Measurements from ENCODE around the gene MFF.
"Not testable (repeated sequence)": the region's sequence is repeated elsewhere in the genome, so short reads cannot be mapped to it uniquely, and the experiment has no call there.

The MFF gene

GRCh38 chr2:227349989-227350612 is 25.1 kb downstream of the MFF start:
- H3K9ac ChIP-seq (ENCODE audit: low read depth, low read length) = no peak overlapping the region
- no peaks in the 10 kb centered on the region for H3K4me1 ChIP-seq (ENCODE audit: insufficient read depth, low read length)
- no peaks in the 10 kb centered on the region for H3K9me3 ChIP-seq (ENCODE audit: control insufficient read depth, insufficient read depth, low read length)
- peaks cover 10% of the 10 kb centered on the region; the same call in 1 of the 2 replicates for H3K36me3 ChIP-seq (ENCODE audit: insufficient read depth, low read length)

- no peaks in the 10 kb centered on the region for H3K4me1 ChIP-seq (ENCODE audit: insufficient read depth, low read length)
- no peak overlapping the region for H3K9ac ChIP-seq (ENCODE audit: low read depth, low read length)
- no peaks in the 10 kb centered on the region for H3K9me3 ChIP-seq (ENCODE audit: control insufficient read depth, insufficient read depth, low read length)
- H3K36me3 ChIP-seq (ENCODE audit: insufficient read depth, low read length) = peaks cover 8% of the 10 kb centered on the region; the same call in 1 of the 2 replicates
Measured at GRCh38 chr2:227351639-227352038, 26.6 kb downstream of the MFF start.

DNA sequence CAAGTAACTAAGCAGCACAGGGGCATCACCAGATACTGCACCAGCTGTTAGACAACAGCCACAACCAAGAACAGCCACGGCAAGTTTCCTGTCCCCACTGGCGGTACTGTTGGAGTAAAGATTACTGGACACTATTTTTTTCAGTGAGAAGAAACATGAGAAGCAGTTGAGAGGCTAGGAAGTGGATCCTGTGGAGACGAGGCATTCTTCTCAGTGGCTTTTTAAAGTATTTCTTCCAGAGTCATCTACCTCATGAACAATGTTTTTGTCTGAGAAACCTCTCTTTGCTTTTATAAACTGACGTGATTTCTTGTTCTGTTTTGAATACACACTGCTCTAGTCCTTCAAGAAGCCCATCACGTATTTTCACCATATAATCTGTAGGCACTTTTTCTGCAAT is 35.3 kb downstream of the MFF start:
- Histone ChIP-seq H3K9ac (ENCODE audit: low read depth, low read length) (no peak overlapping the region), H3K9me3 (ENCODE audit: control insufficient read depth, insufficient read depth, low read length) (no peaks in the 10 kb centered on the region), H3K36me3 (ENCODE audit: insufficient read depth, low read length) (peaks cover 7% of the 10 kb centered on the region), H3K4me1 (ENCODE audit: insufficient read depth, low read length) (no peaks in the 10 kb centered on the region)

DNA sequence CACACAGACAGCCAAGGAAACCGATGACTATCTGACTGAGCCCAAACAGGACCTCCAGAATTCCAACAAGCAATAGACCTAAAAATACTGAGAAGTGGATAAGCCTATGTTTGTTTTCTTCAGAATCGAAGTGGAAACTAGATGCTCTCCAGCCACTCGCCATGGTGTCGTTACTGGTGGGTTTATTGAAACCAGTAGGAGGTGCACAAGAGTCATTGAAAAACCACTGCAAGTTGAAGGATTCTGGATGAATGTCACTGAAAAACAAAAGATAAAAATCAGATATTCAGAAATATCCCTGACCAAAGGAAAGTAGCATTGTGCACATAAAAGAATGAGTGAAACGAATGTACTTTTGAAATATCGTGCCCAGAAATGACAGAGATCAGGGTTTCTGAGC is 38.7 kb downstream of the MFF start:
- Histone ChIP-seq H3K9ac (ENCODE audit: low read depth, low read length) (no peak overlapping the region), H3K9me3 (ENCODE audit: control insufficient read depth, insufficient read depth, low read length) (no peaks in the 10 kb centered on the region), H3K4me1 (ENCODE audit: insufficient read depth, low read length) (no peaks in the 10 kb centered on the region), H3K36me3 (ENCODE audit: insufficient read depth, low read length) (peaks cover 7% of the 10 kb centered on the region)

DNA sequence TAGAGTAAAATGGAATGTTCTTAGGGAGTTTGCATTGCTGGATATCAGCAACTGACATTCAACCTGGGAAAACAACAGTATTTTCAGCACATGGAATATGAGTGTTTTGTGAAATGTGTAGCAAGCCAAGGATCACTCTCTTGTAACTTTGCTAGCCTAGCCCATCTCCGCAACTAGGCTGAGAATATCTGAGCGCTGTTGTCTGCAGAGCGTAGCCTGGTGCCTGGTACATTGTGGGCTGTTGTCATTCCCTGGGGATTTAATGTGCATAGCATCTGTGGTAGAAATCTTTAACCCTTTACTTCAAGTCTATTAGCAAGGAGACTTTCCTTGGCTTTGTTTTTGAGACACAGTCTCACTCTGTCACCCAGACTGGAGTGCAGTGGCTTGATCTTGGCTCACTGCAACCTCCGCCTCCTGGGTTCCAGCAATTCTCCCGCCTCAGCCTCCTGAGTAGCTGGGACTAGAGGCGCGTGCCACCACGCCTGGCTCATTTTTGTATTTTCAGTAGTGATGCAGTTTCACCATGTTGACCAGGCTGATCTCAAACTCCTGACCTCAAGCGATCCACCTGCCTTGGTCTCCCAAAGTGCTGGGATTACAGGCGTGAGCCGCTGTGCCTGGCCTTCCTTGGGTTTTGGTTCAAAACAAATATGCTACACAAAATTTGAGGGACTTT is 39.7 kb downstream of the MFF start:
- H3K4me1 ChIP-seq (ENCODE audit: insufficient read depth, low read length); H3K9me3 ChIP-seq (ENCODE audit: control insufficient read depth, insufficient read depth, low read length); H3K9ac ChIP-seq (ENCODE audit: low read depth, low read length); H3K36me3 ChIP-seq (ENCODE audit: insufficient read depth, low read length): not testable (repeated sequence)

GRCh38 chr2:227365833-227366232 is 40.8 kb downstream of the MFF start:
- no peaks in the 10 kb centered on the region for H3K9me3 ChIP-seq (ENCODE audit: control insufficient read depth, insufficient read depth, low read length)
- H3K4me1 ChIP-seq (ENCODE audit: insufficient read depth, low read length) = no peaks in the 10 kb centered on the region
- H3K36me3 ChIP-seq (ENCODE audit: insufficient read depth, low read length) = no peaks in the 10 kb centered on the region
- no peak overlapping the region for H3K9ac ChIP-seq (ENCODE audit: low read depth, low read length)

GRCh38 chr2:227366769-227367426 is 41.8 kb downstream of the MFF start:
- Histone ChIP-seq H3K9ac (ENCODE audit: low read depth, low read length) (no peak overlapping the region), H3K36me3 (ENCODE audit: insufficient read depth, low read length) (no peaks in the 10 kb centered on the region), H3K4me1 (ENCODE audit: insufficient read depth, low read length) (no peaks in the 10 kb centered on the region), H3K9me3 (ENCODE audit: control insufficient read depth, insufficient read depth, low read length) (no peaks in the 10 kb centered on the region)

GRCh38 chr2:227367427-227367795 is 42.4 kb downstream of the MFF start:
- no peak overlapping the region for H3K9ac ChIP-seq (ENCODE audit: low read depth, low read length)
- H3K36me3 ChIP-seq (ENCODE audit: insufficient read depth, low read length) = no peaks in the 10 kb centered on the region
- no peaks in the 10 kb centered on the region for H3K9me3 ChIP-seq (ENCODE audit: control insufficient read depth, insufficient read depth, low read length)
- no peaks in the 10 kb centered on the region for H3K4me1 ChIP-seq (ENCODE audit: insufficient read depth, low read length)

DNA sequence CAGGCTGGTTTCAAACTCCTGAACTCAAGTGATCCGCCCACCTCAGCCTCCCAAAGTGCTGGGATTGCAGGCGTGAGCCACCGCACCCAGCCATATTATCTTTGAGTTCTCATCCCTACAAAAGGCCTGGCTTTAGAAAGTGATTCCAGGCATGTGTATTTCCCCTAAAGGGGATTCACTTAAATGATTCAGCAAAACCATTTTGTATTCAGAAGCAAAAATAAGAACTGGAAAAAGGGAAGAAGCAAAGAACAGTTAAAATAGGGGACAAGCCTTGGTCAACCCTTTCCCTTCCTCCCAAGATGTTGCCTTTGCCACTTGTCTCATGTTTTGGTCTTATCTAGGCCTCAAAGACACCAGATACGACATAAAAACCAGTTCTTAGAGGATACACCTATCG is 43.5 kb downstream of the MFF start:
- Histone ChIP-seq H3K4me1 (ENCODE audit: insufficient read depth, low read length) (no peaks in the 10 kb centered on the region), H3K9ac (ENCODE audit: low read depth, low read length) (no peak overlapping the region), H3K36me3 (ENCODE audit: insufficient read depth, low read length) (no peaks in the 10 kb centered on the region), H3K9me3 (ENCODE audit: control insufficient read depth, insufficient read depth, low read length) (no peaks in the 10 kb centered on the region)

DNA sequence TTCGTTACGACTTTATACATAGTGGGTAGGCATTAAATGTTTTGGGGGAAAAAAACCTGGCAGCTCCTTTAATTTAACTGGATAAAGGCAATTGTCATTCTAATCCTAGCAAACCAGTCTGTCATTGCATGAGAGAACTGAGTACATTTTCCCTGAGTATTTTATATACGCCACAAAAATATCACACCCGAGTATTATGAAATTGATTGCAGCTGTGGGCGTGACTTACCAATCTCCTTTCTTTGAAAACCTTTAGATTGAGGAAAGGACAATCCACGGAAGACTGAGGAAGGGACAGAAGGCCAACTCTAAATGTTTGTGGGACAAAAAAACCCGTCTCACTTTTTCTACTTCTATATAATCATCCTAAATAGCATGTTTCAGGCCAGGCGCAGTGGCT is 45.0 kb downstream of the MFF start:
- Histone ChIP-seq H3K36me3 (ENCODE audit: insufficient read depth, low read length) (no peaks in the 10 kb centered on the region), H3K4me1 (ENCODE audit: insufficient read depth, low read length) (no peaks in the 10 kb centered on the region), H3K9ac (ENCODE audit: low read depth, low read length) (no peak overlapping the region), H3K9me3 (ENCODE audit: control insufficient read depth, insufficient read depth, low read length) (no peaks in the 10 kb centered on the region)

- Histone ChIP-seq H3K9me3 (ENCODE audit: control insufficient read depth, insufficient read depth, low read length) (no peaks in the 10 kb centered on the region), H3K4me1 (ENCODE audit: insufficient read depth, low read length) (no peaks in the 10 kb centered on the region), H3K36me3 (ENCODE audit: insufficient read depth, low read length) (no peaks in the 10 kb centered on the region), H3K9ac (ENCODE audit: low read depth, low read length) (no peak overlapping the region)
Measured at GRCh38 chr2:227370791-227371312, 45.8 kb downstream of the MFF start.

GRCh38 chr2:227373389-227373788 is 48.3 kb downstream of the MFF start:
- H3K4me1 ChIP-seq (ENCODE audit: insufficient read depth, low read length) = peaks cover 13% of the 10 kb centered on the region; the same call in 1 of the 2 replicates
- H3K9me3 ChIP-seq (ENCODE audit: control insufficient read depth, insufficient read depth, low read length) = no peaks in the 10 kb centered on the region
- no peak overlapping the region for H3K9ac ChIP-seq (ENCODE audit: low read depth, low read length)
- no peaks in the 10 kb centered on the region for H3K36me3 ChIP-seq (ENCODE audit: insufficient read depth, low read length)

DNA sequence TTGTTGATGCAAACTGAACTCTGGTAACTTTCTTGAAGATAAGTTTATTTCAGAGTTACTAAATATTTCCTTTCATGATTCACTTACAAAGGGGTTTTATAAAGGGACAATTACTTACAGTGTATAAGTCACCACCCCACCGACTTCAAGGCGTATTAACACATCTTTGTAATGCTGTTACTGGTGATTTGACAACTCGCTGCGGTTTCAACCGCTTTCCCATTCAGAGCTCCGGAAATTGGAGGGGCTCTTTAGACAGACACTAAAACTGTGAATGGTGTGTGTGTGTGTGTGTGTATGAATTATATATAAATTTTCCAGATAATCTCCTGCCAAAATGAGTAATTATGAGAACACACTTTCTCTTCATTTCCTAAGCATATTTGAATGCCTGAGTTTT is 49.1 kb downstream of the MFF start:
- Histone ChIP-seq H3K4me1 (ENCODE audit: insufficient read depth, low read length) (peaks cover 13% of the 10 kb centered on the region; the same call in 1 of the 2 replicates), H3K9me3 (ENCODE audit: control insufficient read depth, insufficient read depth, low read length) (no peaks in the 10 kb centered on the region), H3K9ac (ENCODE audit: low read depth, low read length) (no peak overlapping the region), H3K36me3 (ENCODE audit: insufficient read depth, low read length) (no peaks in the 10 kb centered on the region)

- Histone ChIP-seq H3K9ac (ENCODE audit: low read depth, low read length) (no peak overlapping the region), H3K9me3 (ENCODE audit: control insufficient read depth, insufficient read depth, low read length) (no peaks in the 10 kb centered on the region), H3K36me3 (ENCODE audit: insufficient read depth, low read length) (no peaks in the 10 kb centered on the region), H3K4me1 (ENCODE audit: insufficient read depth, low read length) (peaks cover 13% of the 10 kb centered on the region; the same call in 1 of the 2 replicates)
Measured at GRCh38 chr2:227376656-227377396, 51.8 kb downstream of the MFF start.

Measured in ES-I3 (cell line).